SK-N-SH treated with all-trans-retinoic acid at 6 μM for 48 hours (cell line): Measurements from ENCODE around the gene TP53BP2.

ENCODE experiments used
- ATAC-seq: fragments of 200-7000 bp; cut with Tn5 transposase; 3 replicates; pipeline ENCODE4 v1.9.1; 2020; ENCODE audit warnings: mild to moderate bottlenecking, moderate library complexity
- BACH2 ChIP-seq: fragments of 250-450 bp; sonication (Bioruptor Pico); IDR thresholded peaks from 2 replicates; pipeline ENCODE4 v1.9.0; 2021; ENCODE audit warnings: mild to moderate bottlenecking, borderline replicate concordance
- CREB5 ChIP-seq: fragments of 250-450 bp; sonication (Bioruptor Pico); IDR thresholded peaks from 2 replicates; pipeline ENCODE4 v1.5.1; 2020; ENCODE audit warnings: low read depth, mild to moderate bottlenecking, moderate library complexity
- CSDC2 ChIP-seq: fragments of 250-450 bp; sonication (Bioruptor Pico); IDR thresholded peaks from 2 replicates; pipeline ENCODE4 v1.5.0; 2020; ENCODE audit warnings: mild to moderate bottlenecking, moderate library complexity
- CSRNP3 ChIP-seq: fragments of 250-450 bp; sonication (Bioruptor Pico); IDR thresholded peaks from 2 replicates; pipeline ENCODE4 v1.5.1; 2021; ENCODE audit warnings: mild to moderate bottlenecking, moderate library complexity
- ESRRG ChIP-seq: fragments of 250-450 bp; sonication (Bioruptor Pico); IDR thresholded peaks from 2 replicates; pipeline ENCODE4 v1.6.1; 2021; ENCODE audit warnings: mild to moderate bottlenecking
- GLIS3 ChIP-seq: fragments of 250-450 bp; sonication (Bioruptor Pico); IDR thresholded peaks from 2 replicates; pipeline ENCODE4 v1.5.0; 2020; ENCODE audit warnings: mild to moderate bottlenecking, moderate library complexity
- ISL1 ChIP-seq: fragments of 250-450 bp; sonication (Bioruptor Pico); IDR thresholded peaks from 2 replicates; pipeline ENCODE4 v2.1.2; 2022; ENCODE audit warnings: mild to moderate bottlenecking, moderate library complexity
- OSR1 ChIP-seq: fragments of 250-450 bp; sonication (Bioruptor Pico); IDR thresholded peaks from 2 replicates; pipeline ENCODE4 v1.8.0; 2022; ENCODE audit warnings: moderate library complexity, mild to moderate bottlenecking, inconsistent platforms
- PPARA ChIP-seq: fragments of 250-450 bp; sonication (Bioruptor Pico); IDR thresholded peaks from 2 replicates; pipeline ENCODE4 v1.5.0; 2020; ENCODE audit warnings: mild to moderate bottlenecking, borderline replicate concordance
- RARB ChIP-seq: fragments of 250-450 bp; sonication (Bioruptor Pico); IDR thresholded peaks from 2 replicates; pipeline ENCODE4 v1.8.0; 2021; ENCODE audit warnings: mild to moderate bottlenecking, moderate library complexity
- SNAI2 ChIP-seq: fragments of 250-450 bp; sonication (Bioruptor Pico); IDR thresholded peaks from 2 replicates; pipeline ENCODE4 v1.5.0; 2020; ENCODE audit warnings: mild to moderate bottlenecking, moderate library complexity
- TCF4 ChIP-seq: fragments of 250-450 bp; sonication (Bioruptor Pico); IDR thresholded peaks from 2 replicates; pipeline ENCODE4 v1.8.0; 2021; ENCODE audit warnings: mild to moderate bottlenecking, moderate library complexity, borderline replicate concordance
- TOX ChIP-seq: fragments of 250-450 bp; sonication (Bioruptor Pico); IDR thresholded peaks from 2 replicates; pipeline ENCODE4 v1.8.0; 2021; ENCODE audit warnings: mild to moderate bottlenecking, moderate library complexity, borderline replicate concordance
- ZC3H10 ChIP-seq: fragments of 250-450 bp; sonication (Bioruptor Pico); IDR thresholded peaks from 2 replicates; pipeline ENCODE4 v1.5.1; 2021; ENCODE audit warnings: mild to moderate bottlenecking, moderate library complexity
- ZFP3 ChIP-seq: fragments of 250-450 bp; sonication (Bioruptor Pico); IDR thresholded peaks from 2 replicates; pipeline ENCODE4 v1.5.0; 2020; ENCODE audit warnings: mild to moderate bottlenecking, moderate library complexity
- ZNF565 ChIP-seq: fragments of 450-650 bp; formaldehyde crosslinking; conservative IDR thresholded peaks from 2 replicates; pipeline ENCODE4 v1.5.0; 2020; ENCODE audit warnings: low read depth, mild to moderate bottlenecking, moderate library complexity
- ZNF70 ChIP-seq: fragments of 450-650 bp; formaldehyde crosslinking; IDR thresholded peaks from 2 replicates; pipeline ENCODE4 v1.5.0; 2020; ENCODE audit warnings: mild to moderate bottlenecking, moderate library complexity
- ZNF8 ChIP-seq: fragments of 450-650 bp; formaldehyde crosslinking; IDR thresholded peaks from 2 replicates; pipeline ENCODE4 v1.5.0; 2020; ENCODE audit warnings: mild to moderate bottlenecking, moderate library complexity
- TF ChIP-seq, protein P1 (sequence below): fragments of 250-450 bp; sonication (Bioruptor Pico); IDR thresholded peaks from 2 replicates; pipeline ENCODE4 v1.8.0; 2021; ENCODE audit warnings: low read depth, mild to moderate bottlenecking, moderate library complexity, borderline replicate concordance
- TF ChIP-seq, protein P2 (sequence below): fragments of 250-450 bp; sonication (Bioruptor Pico); IDR thresholded peaks from 2 replicates; pipeline ENCODE4 v1.5.0; 2020; ENCODE audit warnings: mild to moderate bottlenecking, moderate library complexity
- TF ChIP-seq, protein P3 (sequence below): fragments of 250-450 bp; sonication (Bioruptor Pico); IDR thresholded peaks from 2 replicates; pipeline ENCODE4 v1.8.0; 2020; ENCODE audit warnings: mild to moderate bottlenecking, moderate library complexity, borderline replicate concordance

The TP53BP2 gene

DNA sequence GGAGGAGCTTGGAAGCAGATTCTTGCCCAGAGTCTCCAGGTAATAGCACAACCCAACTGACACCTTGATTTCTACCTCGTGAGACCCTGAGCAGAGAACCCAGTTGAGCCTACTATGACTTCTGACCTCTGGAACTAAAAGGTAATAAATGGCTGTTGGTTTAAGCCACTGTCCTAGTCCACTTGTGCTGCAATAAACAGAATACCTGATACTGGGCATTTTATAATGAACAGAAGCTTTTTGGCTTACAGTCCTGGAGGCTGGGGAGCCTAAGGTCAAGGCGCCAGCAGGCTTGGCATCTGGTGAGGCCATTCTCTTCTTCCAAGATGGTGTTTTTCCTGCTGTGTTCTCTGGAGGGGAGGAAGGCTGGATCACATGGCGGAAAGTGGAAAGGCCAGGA lies 39.9 kb upstream of the TP53BP2 start:
- TF ChIP-seq, protein P1, sequence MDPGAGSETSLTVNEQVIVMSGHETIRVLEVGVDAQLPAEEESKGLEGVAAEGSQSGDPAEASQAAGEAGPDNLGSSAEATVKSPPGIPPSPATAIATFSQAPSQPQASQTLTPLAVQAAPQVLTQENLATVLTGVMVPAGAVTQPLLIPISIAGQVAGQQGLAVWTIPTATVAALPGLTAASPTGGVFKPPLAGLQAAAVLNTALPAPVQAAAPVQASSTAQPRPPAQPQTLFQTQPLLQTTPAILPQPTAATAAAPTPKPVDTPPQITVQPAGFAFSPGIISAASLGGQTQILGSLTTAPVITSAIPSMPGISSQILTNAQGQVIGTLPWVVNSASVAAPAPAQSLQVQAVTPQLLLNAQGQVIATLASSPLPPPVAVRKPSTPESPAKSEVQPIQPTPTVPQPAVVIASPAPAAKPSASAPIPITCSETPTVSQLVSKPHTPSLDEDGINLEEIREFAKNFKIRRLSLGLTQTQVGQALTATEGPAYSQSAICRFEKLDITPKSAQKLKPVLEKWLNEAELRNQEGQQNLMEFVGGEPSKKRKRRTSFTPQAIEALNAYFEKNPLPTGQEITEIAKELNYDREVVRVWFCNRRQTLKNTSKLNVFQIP, result no peak
- TF ChIP-seq ZNF8 (CRISPR knock-in tag) (no peak), ISL1 (CRISPR knock-in tag) (no peak), PPARA (CRISPR knock-in tag) (no peak)
- TF ChIP-seq, protein P2, sequence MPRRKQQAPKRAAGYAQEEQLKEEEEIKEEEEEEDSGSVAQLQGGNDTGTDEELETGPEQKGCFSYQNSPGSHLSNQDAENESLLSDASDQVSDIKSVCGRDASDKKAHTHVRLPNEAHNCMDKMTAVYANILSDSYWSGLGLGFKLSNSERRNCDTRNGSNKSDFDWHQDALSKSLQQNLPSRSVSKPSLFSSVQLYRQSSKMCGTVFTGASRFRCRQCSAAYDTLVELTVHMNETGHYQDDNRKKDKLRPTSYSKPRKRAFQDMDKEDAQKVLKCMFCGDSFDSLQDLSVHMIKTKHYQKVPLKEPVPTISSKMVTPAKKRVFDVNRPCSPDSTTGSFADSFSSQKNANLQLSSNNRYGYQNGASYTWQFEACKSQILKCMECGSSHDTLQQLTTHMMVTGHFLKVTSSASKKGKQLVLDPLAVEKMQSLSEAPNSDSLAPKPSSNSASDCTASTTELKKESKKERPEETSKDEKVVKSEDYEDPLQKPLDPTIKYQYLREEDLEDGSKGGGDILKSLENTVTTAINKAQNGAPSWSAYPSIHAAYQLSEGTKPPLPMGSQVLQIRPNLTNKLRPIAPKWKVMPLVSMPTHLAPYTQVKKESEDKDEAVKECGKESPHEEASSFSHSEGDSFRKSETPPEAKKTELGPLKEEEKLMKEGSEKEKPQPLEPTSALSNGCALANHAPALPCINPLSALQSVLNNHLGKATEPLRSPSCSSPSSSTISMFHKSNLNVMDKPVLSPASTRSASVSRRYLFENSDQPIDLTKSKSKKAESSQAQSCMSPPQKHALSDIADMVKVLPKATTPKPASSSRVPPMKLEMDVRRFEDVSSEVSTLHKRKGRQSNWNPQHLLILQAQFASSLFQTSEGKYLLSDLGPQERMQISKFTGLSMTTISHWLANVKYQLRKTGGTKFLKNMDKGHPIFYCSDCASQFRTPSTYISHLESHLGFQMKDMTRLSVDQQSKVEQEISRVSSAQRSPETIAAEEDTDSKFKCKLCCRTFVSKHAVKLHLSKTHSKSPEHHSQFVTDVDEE (CRISPR knock-in tag), result no peak
- TF ChIP-seq, all 23 proteins: peak for 0
- no peak for ATAC-seq

- TF ChIP-seq SNAI2 (CRISPR knock-in tag) (no peak), RARB (no peak), CSDC2 (no peak), ZC3H10 (CRISPR knock-in tag) (no peak), ESRRG (CRISPR knock-in tag) (no peak), BACH2 (no peak), TOX (CRISPR knock-in tag) (no peak), ISL1 (CRISPR knock-in tag) (no peak), CREB5 (CRISPR knock-in tag) (no peak), GLIS3 (CRISPR knock-in tag) (no peak), ZNF565 (no peak), ZFP3 (CRISPR knock-in tag) (no peak), ZNF70 (CRISPR knock-in tag) (no peak), CSRNP3 (no peak), ZNF8 (CRISPR knock-in tag) (no peak), OSR1 (CRISPR knock-in tag) (no peak), TCF4 (CRISPR knock-in tag) (no peak)
- TF ChIP-seq, protein P2 (CRISPR knock-in tag), result no peak
- TF ChIP-seq, protein P3, sequence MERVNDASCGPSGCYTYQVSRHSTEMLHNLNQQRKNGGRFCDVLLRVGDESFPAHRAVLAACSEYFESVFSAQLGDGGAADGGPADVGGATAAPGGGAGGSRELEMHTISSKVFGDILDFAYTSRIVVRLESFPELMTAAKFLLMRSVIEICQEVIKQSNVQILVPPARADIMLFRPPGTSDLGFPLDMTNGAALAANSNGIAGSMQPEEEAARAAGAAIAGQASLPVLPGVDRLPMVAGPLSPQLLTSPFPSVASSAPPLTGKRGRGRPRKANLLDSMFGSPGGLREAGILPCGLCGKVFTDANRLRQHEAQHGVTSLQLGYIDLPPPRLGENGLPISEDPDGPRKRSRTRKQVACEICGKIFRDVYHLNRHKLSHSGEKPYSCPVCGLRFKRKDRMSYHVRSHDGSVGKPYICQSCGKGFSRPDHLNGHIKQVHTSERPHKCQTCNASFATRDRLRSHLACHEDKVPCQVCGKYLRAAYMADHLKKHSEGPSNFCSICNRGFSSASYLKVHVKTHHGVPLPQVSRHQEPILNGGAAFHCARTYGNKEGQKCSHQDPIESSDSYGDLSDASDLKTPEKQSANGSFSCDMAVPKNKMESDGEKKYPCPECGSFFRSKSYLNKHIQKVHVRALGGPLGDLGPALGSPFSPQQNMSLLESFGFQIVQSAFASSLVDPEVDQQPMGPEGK (CRISPR knock-in tag), result no peak
- ATAC-seq, result no peak
Observed at GRCh38 chr1:223878598-223879325, 33.0 kb upstream of the TP53BP2 start.
